ENCODE data around the gene CBARP. TPM values are rescaled to one million over a fixed set of nuclear protein-coding genes. Genes with fewer than 3 reads are reported as not detected.

The CBARP gene
- total and polyA plus RNA-seq, 9 of the 15 experiments (the other 6 are each of a cell fraction or from before 2014, with no cell fraction given), result 0.03 to 8.9 (median 1.2) TPM; not detected in 1

DNA sequence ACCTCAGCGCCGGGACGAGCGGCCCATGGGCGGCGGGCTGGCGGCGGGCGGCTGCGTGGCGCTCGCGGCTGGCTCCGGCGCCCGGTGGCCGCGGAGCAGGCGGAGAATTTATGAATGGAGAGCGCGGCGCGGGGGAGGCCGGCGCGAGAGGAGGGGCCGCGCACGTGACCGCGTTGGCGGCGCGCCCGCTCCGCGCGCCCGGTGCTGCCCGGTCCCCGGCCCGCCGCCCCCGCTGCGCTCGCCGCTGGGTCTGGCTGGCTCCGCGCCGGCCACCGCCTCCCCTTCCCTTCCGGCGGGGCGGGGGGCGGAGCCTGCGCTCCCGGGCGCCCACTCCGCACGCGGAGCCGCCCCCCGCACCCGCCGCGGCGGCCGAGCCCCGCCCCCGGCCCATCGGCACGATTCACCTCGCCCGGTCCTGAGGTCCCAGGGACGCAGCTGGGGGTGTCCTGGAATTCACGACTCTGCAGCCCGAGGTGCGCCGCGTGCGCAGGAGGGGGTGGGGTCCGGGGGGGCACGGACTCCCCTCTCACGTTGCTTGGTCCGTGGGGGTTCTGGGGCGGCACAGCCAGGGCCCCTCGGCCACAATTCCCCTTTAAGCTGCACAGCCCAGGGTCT, at the start of gene CBARP (continued):
- TF ChIP-seq, protein P1, sequence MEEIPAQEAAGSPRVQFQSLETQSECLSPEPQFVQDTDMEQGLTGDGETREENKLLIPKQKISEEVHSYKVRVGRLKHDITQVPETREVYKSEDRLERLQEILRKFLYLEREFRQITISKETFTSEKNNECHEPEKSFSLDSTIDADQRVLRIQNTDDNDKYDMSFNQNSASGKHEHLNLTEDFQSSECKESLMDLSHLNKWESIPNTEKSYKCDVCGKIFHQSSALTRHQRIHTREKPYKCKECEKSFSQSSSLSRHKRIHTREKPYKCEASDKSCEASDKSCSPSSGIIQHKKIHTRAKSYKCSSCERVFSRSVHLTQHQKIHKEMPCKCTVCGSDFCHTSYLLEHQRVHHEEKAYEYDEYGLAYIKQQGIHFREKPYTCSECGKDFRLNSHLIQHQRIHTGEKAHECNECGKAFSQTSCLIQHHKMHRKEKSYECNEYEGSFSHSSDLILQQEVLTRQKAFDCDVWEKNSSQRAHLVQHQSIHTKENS (CRISPR knock-in tag; IDR thresholded peaks at IDR 0.05), result no peak
- TF ChIP-seq ZNF347 (CRISPR knock-in tag; IDR thresholded peaks at IDR 0.05; ENCODE audit: low read depth), result no peak
- 0 out of 2 replicates have a peak, but pooled peaks have one; percentile 11 for TF ChIP-seq ERF (CRISPR knock-in tag; IDR thresholded peaks at IDR 0.05)
- no peak for TF ChIP-seq CC2D1A (IDR thresholded peaks at IDR 0.05)
- TF ChIP-seq FOXM1 (IDR thresholded peaks at IDR 0.05; ENCODE audit: low read depth), result no peak
- no peak for TF ChIP-seq FOXM1 (CRISPR knock-in tag; IDR thresholded peaks at IDR 0.05; ENCODE audit: low read depth)
- TF ChIP-seq PHF8 (IDR thresholded peaks at IDR 0.05; ENCODE audit: borderline replicate concordance, low read length), result peak; percentile 36; the same call in 1 of the 2 replicates
- TF ChIP-seq, protein P2, sequence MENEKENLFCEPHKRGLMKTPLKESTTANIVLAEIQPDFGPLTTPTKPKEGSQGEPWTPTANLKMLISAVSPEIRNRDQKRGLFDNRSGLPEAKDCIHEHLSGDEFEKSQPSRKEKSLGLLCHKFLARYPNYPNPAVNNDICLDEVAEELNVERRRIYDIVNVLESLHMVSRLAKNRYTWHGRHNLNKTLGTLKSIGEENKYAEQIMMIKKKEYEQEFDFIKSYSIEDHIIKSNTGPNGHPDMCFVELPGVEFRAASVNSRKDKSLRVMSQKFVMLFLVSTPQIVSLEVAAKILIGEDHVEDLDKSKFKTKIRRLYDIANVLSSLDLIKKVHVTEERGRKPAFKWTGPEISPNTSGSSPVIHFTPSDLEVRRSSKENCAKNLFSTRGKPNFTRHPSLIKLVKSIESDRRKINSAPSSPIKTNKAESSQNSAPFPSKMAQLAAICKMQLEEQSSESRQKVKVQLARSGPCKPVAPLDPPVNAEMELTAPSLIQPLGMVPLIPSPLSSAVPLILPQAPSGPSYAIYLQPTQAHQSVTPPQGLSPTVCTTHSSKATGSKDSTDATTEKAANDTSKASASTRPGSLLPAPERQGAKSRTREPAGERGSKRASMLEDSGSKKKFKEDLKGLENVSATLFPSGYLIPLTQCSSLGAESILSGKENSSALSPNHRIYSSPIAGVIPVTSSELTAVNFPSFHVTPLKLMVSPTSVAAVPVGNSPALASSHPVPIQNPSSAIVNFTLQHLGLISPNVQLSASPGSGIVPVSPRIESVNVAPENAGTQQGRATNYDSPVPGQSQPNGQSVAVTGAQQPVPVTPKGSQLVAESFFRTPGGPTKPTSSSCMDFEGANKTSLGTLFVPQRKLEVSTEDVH (IDR thresholded peaks at IDR 0.05; ENCODE audit: low read depth, partially characterized antibody), result no peak
- no peak for TF ChIP-seq ZKSCAN8 (CRISPR knock-in tag; IDR thresholded peaks at IDR 0.05)
- TF ChIP-seq SMAD4 (CRISPR knock-in tag; conservative IDR thresholded peaks at IDR 0.05), result peak; percentile 77
- TF ChIP-seq MEF2D (tag; conservative IDR thresholded peaks at IDR 0.05; ENCODE audit: low read depth), result no peak
- peak; percentile 89; the same call in 1 of the 2 replicates for TF ChIP-seq GATAD2B (IDR thresholded peaks at IDR 0.05; ENCODE audit: borderline replicate concordance)
- TF ChIP-seq EGR1 (conservative IDR thresholded peaks at IDR 0.05), result 0 out of 2 replicates have a peak, but pooled peaks have one; percentile 12
- TF ChIP-seq NRF1 (conservative IDR thresholded peaks at IDR 0.05 in 1 of 2, IDR thresholded peaks at IDR 0.05 in 1 of 2), result peak; percentile 19 to 22; a peak in 1 of 4 replicates
- no peak for TF ChIP-seq BCOR (IDR thresholded peaks at IDR 0.05)
- TF ChIP-seq, protein P3, sequence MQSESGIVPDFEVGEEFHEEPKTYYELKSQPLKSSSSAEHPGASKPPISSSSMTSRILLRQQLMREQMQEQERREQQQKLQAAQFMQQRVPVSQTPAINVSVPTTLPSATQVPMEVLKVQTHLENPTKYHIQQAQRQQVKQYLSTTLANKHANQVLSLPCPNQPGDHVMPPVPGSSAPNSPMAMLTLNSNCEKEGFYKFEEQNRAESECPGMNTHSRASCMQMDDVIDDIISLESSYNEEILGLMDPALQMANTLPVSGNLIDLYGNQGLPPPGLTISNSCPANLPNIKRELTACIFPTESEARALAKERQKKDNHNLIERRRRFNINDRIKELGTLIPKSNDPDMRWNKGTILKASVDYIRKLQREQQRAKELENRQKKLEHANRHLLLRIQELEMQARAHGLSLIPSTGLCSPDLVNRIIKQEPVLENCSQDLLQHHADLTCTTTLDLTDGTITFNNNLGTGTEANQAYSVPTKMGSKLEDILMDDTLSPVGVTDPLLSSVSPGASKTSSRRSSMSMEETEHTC (IDR thresholded peaks at IDR 0.05), result no peak
- TF ChIP-seq RFX7 (CRISPR knock-in tag; IDR thresholded peaks at IDR 0.05), result no peak
- TF ChIP-seq, protein P4, sequence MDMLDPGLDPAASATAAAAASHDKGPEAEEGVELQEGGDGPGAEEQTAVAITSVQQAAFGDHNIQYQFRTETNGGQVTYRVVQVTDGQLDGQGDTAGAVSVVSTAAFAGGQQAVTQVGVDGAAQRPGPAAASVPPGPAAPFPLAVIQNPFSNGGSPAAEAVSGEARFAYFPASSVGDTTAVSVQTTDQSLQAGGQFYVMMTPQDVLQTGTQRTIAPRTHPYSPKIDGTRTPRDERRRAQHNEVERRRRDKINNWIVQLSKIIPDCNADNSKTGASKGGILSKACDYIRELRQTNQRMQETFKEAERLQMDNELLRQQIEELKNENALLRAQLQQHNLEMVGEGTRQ (CRISPR knock-in tag; IDR thresholded peaks at IDR 0.05), result peak; percentile 64
- TF ChIP-seq MTA3 (IDR thresholded peaks at IDR 0.05; ENCODE audit: borderline replicate concordance), result no peak
- TF ChIP-seq SNIP1 (IDR thresholded peaks at IDR 0.05; ENCODE audit: low read depth), result no peak
- TF ChIP-seq, protein P5, sequence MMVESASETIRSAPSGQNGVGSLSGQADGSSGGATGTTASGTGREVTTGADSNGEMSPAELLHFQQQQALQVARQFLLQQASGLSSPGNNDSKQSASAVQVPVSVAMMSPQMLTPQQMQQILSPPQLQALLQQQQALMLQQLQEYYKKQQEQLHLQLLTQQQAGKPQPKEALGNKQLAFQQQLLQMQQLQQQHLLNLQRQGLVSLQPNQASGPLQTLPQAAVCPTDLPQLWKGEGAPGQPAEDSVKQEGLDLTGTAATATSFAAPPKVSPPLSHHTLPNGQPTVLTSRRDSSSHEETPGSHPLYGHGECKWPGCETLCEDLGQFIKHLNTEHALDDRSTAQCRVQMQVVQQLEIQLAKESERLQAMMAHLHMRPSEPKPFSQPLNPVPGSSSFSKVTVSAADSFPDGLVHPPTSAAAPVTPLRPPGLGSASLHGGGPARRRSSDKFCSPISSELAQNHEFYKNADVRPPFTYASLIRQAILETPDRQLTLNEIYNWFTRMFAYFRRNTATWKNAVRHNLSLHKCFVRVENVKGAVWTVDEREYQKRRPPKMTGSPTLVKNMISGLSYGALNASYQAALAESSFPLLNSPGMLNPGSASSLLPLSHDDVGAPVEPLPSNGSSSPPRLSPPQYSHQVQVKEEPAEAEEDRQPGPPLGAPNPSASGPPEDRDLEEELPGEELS (CRISPR knock-in tag; IDR thresholded peaks at IDR 0.05; ENCODE audit: borderline replicate concordance), result no peak

Data from K562 (cell line).